WERI-Rb-1 (cell line): ENCODE data around the gene FOXJ2.

Experiments used
- DNase-seq: peaks from one replicate; pipeline ENCODE4 v3.0.0-alpha.2; 2020
- H3K27ac ChIP-seq: fragments of 250-450 bp; sonication (Bioruptor Pico); 2 replicates; pipeline ENCODE4 v1.5.1; 2020; ENCODE audit warnings: mild to moderate bottlenecking, moderate library complexity
- H3K27me3 ChIP-seq: fragments of 250-450 bp; sonication (Bioruptor Pico); 2 replicates; pipeline ENCODE4 v1.5.1; 2021; ENCODE audit warnings: mild to moderate bottlenecking, low read depth, moderate library complexity; ENCODE audit not compliant: insufficient read depth, severe bottlenecking
- H3K36me3 ChIP-seq: fragments of 250-450 bp; sonication (Bioruptor Pico); 2 replicates; pipeline ENCODE4 v1.5.1; 2020; ENCODE audit warnings: mild to moderate bottlenecking, moderate library complexity
- H3K4me3 ChIP-seq: 2 replicates; pipeline ENCODE4 v1.5.1; 2011; ENCODE audit warnings: low read depth, mild to moderate bottlenecking, control low read depth, low read length
- H3K9me3 ChIP-seq: fragments of 250-450 bp; sonication (Bioruptor Pico); 2 replicates; pipeline ENCODE4 v1.5.1; 2021; ENCODE audit warnings: mild to moderate bottlenecking, moderate library complexity; ENCODE audit not compliant: severe bottlenecking
- TF ChIP-seq, protein P1 (sequence below): IDR thresholded peaks from 2 replicates; pipeline ENCODE4 v1.5.1; 2011; ENCODE audit warnings: low read depth, mild to moderate bottlenecking, control low read depth, inconsistent platforms, low read length

Gene FOXJ2

DNA sequence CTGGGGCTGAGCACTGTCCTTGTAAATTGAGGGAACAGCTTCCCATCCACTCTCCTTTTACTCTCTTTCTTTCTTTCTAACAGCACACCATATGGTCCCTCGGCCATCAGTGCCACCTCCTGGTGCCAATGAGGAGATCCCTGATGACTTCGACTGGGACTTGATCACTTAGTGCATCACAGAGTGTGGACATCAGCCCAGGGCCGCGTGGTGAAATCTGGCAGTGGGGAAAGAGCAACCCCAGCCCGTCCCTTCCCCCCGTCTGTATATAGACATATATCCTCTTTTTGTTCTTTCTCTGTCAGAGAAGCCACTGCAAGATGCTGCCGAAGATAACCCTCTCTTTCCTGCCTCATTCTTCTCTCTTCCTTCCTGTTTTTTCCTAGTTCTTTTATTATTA is 20.2 kb downstream of the FOXJ2 start:
- TF ChIP-seq, protein P1, sequence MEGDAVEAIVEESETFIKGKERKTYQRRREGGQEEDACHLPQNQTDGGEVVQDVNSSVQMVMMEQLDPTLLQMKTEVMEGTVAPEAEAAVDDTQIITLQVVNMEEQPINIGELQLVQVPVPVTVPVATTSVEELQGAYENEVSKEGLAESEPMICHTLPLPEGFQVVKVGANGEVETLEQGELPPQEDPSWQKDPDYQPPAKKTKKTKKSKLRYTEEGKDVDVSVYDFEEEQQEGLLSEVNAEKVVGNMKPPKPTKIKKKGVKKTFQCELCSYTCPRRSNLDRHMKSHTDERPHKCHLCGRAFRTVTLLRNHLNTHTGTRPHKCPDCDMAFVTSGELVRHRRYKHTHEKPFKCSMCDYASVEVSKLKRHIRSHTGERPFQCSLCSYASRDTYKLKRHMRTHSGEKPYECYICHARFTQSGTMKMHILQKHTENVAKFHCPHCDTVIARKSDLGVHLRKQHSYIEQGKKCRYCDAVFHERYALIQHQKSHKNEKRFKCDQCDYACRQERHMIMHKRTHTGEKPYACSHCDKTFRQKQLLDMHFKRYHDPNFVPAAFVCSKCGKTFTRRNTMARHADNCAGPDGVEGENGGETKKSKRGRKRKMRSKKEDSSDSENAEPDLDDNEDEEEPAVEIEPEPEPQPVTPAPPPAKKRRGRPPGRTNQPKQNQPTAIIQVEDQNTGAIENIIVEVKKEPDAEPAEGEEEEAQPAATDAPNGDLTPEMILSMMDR = no peak
- no peaks in the 10 kb centered on the region for H3K27me3 ChIP-seq
- H3K27ac ChIP-seq = no peak overlapping the region
- H3K36me3 ChIP-seq = peaks cover 20% of the 10 kb centered on the region
- DNase-seq = no peak
- no peak overlapping the region for H3K4me3 ChIP-seq
- H3K9me3 ChIP-seq = no peaks in the 10 kb centered on the region

DNA sequence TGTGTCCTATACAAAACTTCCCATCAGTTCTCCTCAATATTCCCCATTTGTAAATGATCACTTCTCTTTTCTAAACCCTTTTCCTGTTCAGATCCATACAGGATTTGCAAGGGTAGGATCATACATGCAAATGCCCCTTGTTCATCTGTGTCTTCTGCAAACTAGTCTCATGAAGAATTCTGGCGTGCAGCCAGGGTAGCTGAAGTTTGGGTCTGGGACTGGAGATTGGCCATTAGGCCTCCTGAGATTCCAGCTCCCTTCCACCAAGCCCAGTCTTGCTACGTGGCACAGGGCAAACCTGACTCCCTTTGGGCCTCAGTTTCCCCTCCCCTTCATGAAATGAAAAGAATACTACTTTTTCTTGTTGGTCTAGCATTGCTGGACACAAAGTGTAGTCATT is 22.3 kb downstream of the FOXJ2 start:
- TF ChIP-seq, protein P1 = no peak
- H3K4me3 ChIP-seq = no peak overlapping the region
- no peaks in the 10 kb centered on the region for H3K27me3 ChIP-seq
- H3K36me3 ChIP-seq = peaks cover 9% of the 10 kb centered on the region
- no peaks in the 10 kb centered on the region for H3K9me3 ChIP-seq
- DNase-seq = no peak
- no peak overlapping the region for H3K27ac ChIP-seq

DNA sequence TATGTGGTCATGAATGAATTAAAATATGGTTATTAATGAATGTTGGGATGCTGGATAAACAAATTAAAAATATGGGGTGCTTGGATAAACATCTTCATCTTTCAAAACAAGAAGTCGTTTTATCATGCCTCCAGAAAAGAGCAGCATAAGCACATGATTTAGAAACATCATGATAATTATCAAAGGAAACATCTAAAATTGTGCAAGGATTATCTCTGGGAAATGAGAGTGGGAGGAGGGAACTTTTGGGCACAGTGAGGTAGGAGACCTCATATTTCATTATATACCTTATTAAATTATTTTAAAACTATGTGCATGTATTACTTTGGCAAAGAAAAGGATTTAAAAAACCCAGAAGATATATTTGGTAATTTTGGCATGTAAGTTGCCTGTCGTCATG is 24.8 kb downstream of the FOXJ2 start:
- no peaks in the 10 kb centered on the region for H3K27me3 ChIP-seq
- no peak for DNase-seq
- H3K36me3 ChIP-seq = 0 out of 2 replicates have a peak, but pooled peaks cover 3% of the 10 kb centered on the region
- H3K9me3 ChIP-seq = no peaks in the 10 kb centered on the region
- TF ChIP-seq, protein P1 = no peak
- no peak overlapping the region for H3K27ac ChIP-seq
- H3K4me3 ChIP-seq = no peak overlapping the region

DNA sequence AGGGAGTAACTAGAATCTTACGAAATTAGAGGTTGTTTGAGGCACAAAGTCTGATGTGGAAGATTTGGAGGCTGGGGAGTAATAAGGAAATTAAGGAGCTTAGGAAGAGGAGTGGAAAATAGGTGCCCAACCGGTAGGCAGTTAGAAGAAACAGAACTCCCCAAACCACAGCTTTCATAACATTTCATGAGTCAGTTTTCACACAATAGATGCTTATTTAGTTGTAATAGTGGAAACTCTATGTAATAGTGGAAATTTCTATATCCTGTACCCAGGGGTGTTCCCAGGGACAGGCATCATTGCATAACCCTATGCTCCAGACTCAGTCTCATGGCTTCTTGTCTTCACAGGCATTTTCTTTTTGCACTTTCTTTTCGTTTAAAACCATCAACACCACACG is 25.3 kb downstream of the FOXJ2 start:
- no peaks in the 10 kb centered on the region for H3K27me3 ChIP-seq
- H3K4me3 ChIP-seq = no peak overlapping the region
- H3K9me3 ChIP-seq = no peaks in the 10 kb centered on the region
- H3K36me3 ChIP-seq = no peaks in the 10 kb centered on the region
- TF ChIP-seq, protein P1 = no peak
- no peak overlapping the region for H3K27ac ChIP-seq
- DNase-seq = no peak

DNA sequence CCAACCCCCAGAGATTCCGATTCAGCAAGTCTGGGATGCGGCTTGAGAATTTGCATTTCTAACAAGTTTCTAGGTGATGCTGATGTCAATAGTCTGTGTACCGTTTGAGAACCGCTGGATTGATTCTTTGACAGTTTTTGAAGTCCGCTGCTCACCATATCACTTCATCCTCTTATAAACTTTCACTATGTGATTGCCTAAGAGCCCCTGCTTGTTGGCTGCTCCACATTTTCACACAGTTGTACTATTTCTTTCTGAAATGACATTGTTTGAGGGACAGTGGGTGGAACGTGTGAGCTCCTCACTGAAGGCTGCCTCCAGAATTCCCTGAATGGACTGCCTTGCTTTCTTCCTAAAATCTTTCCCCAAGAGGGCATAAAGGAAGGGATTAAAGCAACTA is 26.0 kb downstream of the FOXJ2 start:
- Histone ChIP-seq H3K4me3 (no peak overlapping the region), H3K27me3 (no peaks in the 10 kb centered on the region), H3K36me3 (no peaks in the 10 kb centered on the region), H3K27ac (no peak overlapping the region), H3K9me3 (no peaks in the 10 kb centered on the region)
- TF ChIP-seq, protein P1 = no peak
- no peak for DNase-seq

DNA sequence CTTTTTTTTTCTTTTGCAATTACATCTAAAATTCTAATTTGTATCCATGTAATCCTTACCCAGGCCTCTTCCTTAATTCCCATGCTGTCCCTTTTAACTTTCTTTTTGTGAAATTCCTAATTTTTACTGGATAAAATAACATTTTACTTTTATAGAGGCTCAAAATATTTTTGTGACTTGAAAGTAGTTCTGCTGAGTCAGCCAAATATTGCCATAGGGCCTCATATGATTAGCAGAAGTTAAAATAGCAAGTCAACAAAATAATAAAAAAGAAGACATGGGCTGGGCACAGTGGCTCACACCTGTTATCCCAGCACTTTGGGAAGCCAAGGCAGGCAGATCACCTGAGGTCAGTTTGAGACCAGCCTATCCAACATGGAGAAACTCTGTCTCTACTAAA is 31.6 kb downstream of the FOXJ2 start:
- H3K9me3 ChIP-seq = no peaks in the 10 kb centered on the region
- no peaks in the 10 kb centered on the region for H3K27me3 ChIP-seq
- H3K4me3 ChIP-seq = no peak overlapping the region
- H3K36me3 ChIP-seq = no peaks in the 10 kb centered on the region
- no peak overlapping the region for H3K27ac ChIP-seq
- DNase-seq = no peak
- TF ChIP-seq, protein P1 = no peak
